HCT116 (cell line): ENCODE data around the gene INSIG2. TPM values are rescaled to one million over a fixed set of nuclear protein-coding genes. Genes with fewer than 3 reads are reported as not detected.
"Not testable (repeated sequence)": the region's sequence is repeated elsewhere in the genome, so short reads cannot be mapped to it uniquely, and the experiment has no call there.

Experiments
- ATAC-seq: fragments of 200-7000 bp; cut with Tn5 transposase; 2 replicates; pipeline ENCODE4 v1.9.1; 2020; ENCODE audit warnings: mild to moderate bottlenecking, moderate library complexity
- BruUV-seq: library from RNA; stranded (reverse); fragments of 400-500 nt; replicated peaks from 2 replicates; lab custom pipeline; 2021; lab: Mats Ljungman, UMichigan
- CTCF ChIA-PET: fragments of 300-600 bp; sonication (Branson Sonifier 250); formaldehyde crosslinking; loops from one replicate; lab custom pipeline; 2021; ENCODE audit warnings: antibody characterized with exemption; lab: Charles Lee
- POLR2A ChIA-PET: fragments of 300-600, 350-600 bp; sonication (Branson Sonifier 250); formaldehyde crosslinking; loops from one replicate; lab custom pipeline; 2021; ENCODE audit warnings: antibody characterized with exemption; lab: Charles Lee
- RAD21 ChIA-PET, 2 experiments: fragments of 300-600 bp; sonication (Branson Sonifier 250); formaldehyde crosslinking; loops; one replicate each; lab custom pipeline; 2023; ENCODE audit warnings: low total read pairs in 2 of 2; ENCODE audit not compliant: uncharacterized antibody in 2 of 2, unreplicated experiment in 2 of 2, low non-redundant PET in 1 of 2; lab: Charles Lee
- DNase-seq: peaks from one replicate; pipeline ENCODE4 v3.0.0-alpha.2; 2010; ENCODE audit warnings: low read depth, low spot score
- H2AFZ ChIP-seq: fragments of 200-600 bp; shearing (Covaris generic), sonication (generic); 2 replicates; pipeline ENCODE4 v1.6.1; 2017; ENCODE audit warnings: low read depth, mixed run types, mixed read lengths, antibody characterized with exemption, low read length; ENCODE audit not compliant: poor library complexity, severe bottlenecking
- H3K27ac ChIP-seq: 2 replicates; pipeline ENCODE4 v1.5.1; 2012; ENCODE audit warnings: low read depth, low read length
- H3K27me3 ChIP-seq: fragments of 200-600 bp; sonication (generic); 2 replicates; pipeline ENCODE4 v1.6.1; 2016; ENCODE audit warnings: mixed run types, low read length, mixed read lengths; ENCODE audit not compliant: insufficient read depth
- H3K36me3 ChIP-seq, 2 experiments: fragments of 200-500 bp in 1 of 2; fragments of 200-600 bp in 1 of 2; sonication (Bioruptor generic) in 1 of 2; sonication (generic) in 1 of 2; 2 replicates each; pipeline versions ENCODE4 v1.5.1 to v1.6.1; 2014 to 2016; ENCODE audit warnings: low read length in 2 of 2, inconsistent platforms in 1 of 2, mixed read lengths in 1 of 2, mixed run types in 1 of 2; ENCODE audit not compliant: insufficient read depth in 2 of 2, control insufficient read depth in 1 of 2
- H3K4me1 ChIP-seq, 2 experiments: fragments of 200-600 bp in 1 of 2; sonication (generic) in 1 of 2; 2 replicates each; pipeline versions ENCODE4 v1.5.1 to v1.6.1; 2012 to 2017; ENCODE audit warnings: low read length in 2 of 2, inconsistent platforms in 1 of 2, mild to moderate bottlenecking in 1 of 2, mixed read lengths in 1 of 2, mixed run types in 1 of 2, moderate library complexity in 1 of 2; ENCODE audit not compliant: insufficient read depth in 2 of 2, control insufficient read depth in 1 of 2
- H3K4me2 ChIP-seq: fragments of 200-600 bp; sonication (generic); 2 replicates; pipeline ENCODE4 v1.6.1; 2017; ENCODE audit warnings: mixed run types, low read length, mixed read lengths
- H3K4me3 ChIP-seq, 2 experiments: fragments of 200-600 bp in 1 of 2; sonication (generic) in 1 of 2; replicated peaks in 1 of 2; 2 replicates each; pipeline ENCODE4 v1.5.1; 2011 to 2016; ENCODE audit warnings: low read length in 2 of 2, control low read depth in 1 of 2, low read depth in 1 of 2, mild to moderate bottlenecking in 1 of 2, mixed read lengths in 1 of 2, mixed run types in 1 of 2
- H3K79me2 ChIP-seq: fragments of 200-600 bp; sonication (generic); 2 replicates; pipeline ENCODE4 v1.6.1; 2017; ENCODE audit warnings: mild to moderate bottlenecking, mixed run types, low read length, moderate library complexity, mixed read lengths; ENCODE audit not compliant: insufficient read depth
- H3K9ac ChIP-seq: fragments of 200-600 bp; sonication (generic); 2 replicates; pipeline ENCODE4 v1.6.1; 2016; ENCODE audit warnings: low read length, mixed read lengths
- H3K9me2 ChIP-seq: fragments of 200-600 bp; sonication (generic), shearing (Covaris generic); 2 replicates; pipeline ENCODE4 v1.6.1; 2017; ENCODE audit warnings: mixed run types, mild to moderate bottlenecking, moderate library complexity; ENCODE audit not compliant: insufficient read depth
- H3K9me3 ChIP-seq, 2 experiments: fragments of 200-500 bp in 1 of 2; fragments of 200-600 bp in 1 of 2; sonication (Bioruptor generic) in 1 of 2; sonication (generic) in 1 of 2; 2 replicates each; pipeline ENCODE4 v1.6.1; 2014 to 2017; ENCODE audit warnings: low read length in 2 of 2, mixed read lengths in 2 of 2, inconsistent platforms in 1 of 2, low read depth in 1 of 2, mild to moderate bottlenecking in 1 of 2, mixed run types in 1 of 2, moderate library complexity in 1 of 2; ENCODE audit not compliant: control insufficient read depth in 1 of 2, insufficient read depth in 1 of 2
- H4K20me1 ChIP-seq: fragments of 200-600 bp; sonication (generic), shearing (Covaris generic); 2 replicates; pipeline ENCODE4 v1.6.1; 2017; ENCODE audit warnings: mixed run types, mild to moderate bottlenecking, moderate library complexity; ENCODE audit not compliant: insufficient read depth
- EGR1 ChIP-seq: IDR thresholded peaks from 2 replicates; pipeline ENCODE4 v1.6.1; 2012; ENCODE audit warnings: low read depth
- ELF1 ChIP-seq: IDR thresholded peaks from 2 replicates; pipeline ENCODE4 v1.6.1; 2012; ENCODE audit warnings: low read depth, borderline replicate concordance
- EZH2 ChIP-seq: fragments of 200-600 bp; sonication (generic); IDR thresholded peaks from 2 replicates; pipeline ENCODE4 v1.6.1; 2017; ENCODE audit warnings: antibody characterized with exemption, mixed run types
- EZH2phosphoT487 ChIP-seq: fragments of 200-600 bp; IDR thresholded peaks from 2 replicates; pipeline ENCODE4 v1.6.1; 2018; ENCODE audit warnings: antibody characterized with exemption, borderline replicate concordance
- FOSL1 ChIP-seq: IDR thresholded peaks from 2 replicates; pipeline ENCODE4 v1.6.1; 2012; ENCODE audit warnings: low read depth
- JUND ChIP-seq: IDR thresholded peaks from 2 replicates; pipeline ENCODE4 v1.6.1; 2012
- POLR2A ChIP-seq: IDR thresholded peaks from 2 replicates; pipeline ENCODE4 v1.7.0; 2011; ENCODE audit warnings: borderline replicate concordance; ENCODE audit not compliant: insufficient read depth, insufficient read length; ENCODE audit errors: extremely low read depth
- POLR2AphosphoS5 ChIP-seq: IDR thresholded peaks from 2 replicates; pipeline ENCODE4 v1.6.1; 2011; ENCODE audit warnings: mild to moderate bottlenecking, low read depth, low read length, moderate library complexity
- RAD21 ChIP-seq: IDR thresholded peaks from 2 replicates; pipeline ENCODE4 v1.6.1; 2012; ENCODE audit warnings: low read depth, mild to moderate bottlenecking
- SIN3A ChIP-seq: IDR thresholded peaks from 2 replicates; pipeline ENCODE4 v1.6.1; 2012; ENCODE audit warnings: low read depth
- SP1 ChIP-seq: IDR thresholded peaks from 2 replicates; pipeline ENCODE4 v1.6.1; 2012; ENCODE audit warnings: low read depth
- TCF7L2 ChIP-seq: IDR thresholded peaks from 2 replicates; pipeline ENCODE4 v1.7.0; 2011; ENCODE audit warnings: borderline replicate concordance, inconsistent platforms; ENCODE audit not compliant: insufficient read depth, insufficient read length; ENCODE audit errors: extremely low read depth
- ZNF274 ChIP-seq: fragments of 200-500 bp; sonication (Bioruptor generic); IDR thresholded peaks from 2 replicates; pipeline ENCODE4 v1.6.1; 2014; ENCODE audit warnings: mild to moderate bottlenecking, low read depth, low read length, inconsistent platforms
- intact Hi-C: fragments of 100-400 bp; cut with micrococcal nuclease; formaldehyde crosslinking; loops from 2 replicates; pipeline ENCODE4 v1.10.0; 2022
- total RNA-seq: library from RNA; stranded (reverse); gene quantifications from one replicate; pipeline ENCODE4 v1.2.1, GENCODE V29; 2021; ENCODE audit not compliant: unreplicated experiment
- TF ChIP-seq, protein P1 (sequence below): IDR thresholded peaks from 2 replicates; pipeline ENCODE4 v1.6.1; 2012
- TF ChIP-seq, protein P2 (sequence below), 3 experiments: fragments of 200-600 bp in 1 of 3; sonication (generic) in 1 of 3; IDR thresholded peaks in 2 of 3; conservative IDR thresholded peaks in 1 of 3; 2 replicates each; pipeline ENCODE4 v1.5.1; 2012 to 2017; ENCODE audit warnings: low read depth in 2 of 3, low read length in 2 of 3, antibody characterized with exemption in 1 of 3, borderline replicate concordance in 1 of 3, control low read depth in 1 of 3, mild to moderate bottlenecking in 1 of 3, mixed read lengths in 1 of 3, mixed run types in 1 of 3, moderate library complexity in 1 of 3; ENCODE audit not compliant: insufficient read depth in 1 of 3
- TF ChIP-seq, protein P3 (sequence below): IDR thresholded peaks from 2 replicates; pipeline ENCODE4 v1.6.1; 2011; ENCODE audit warnings: mild to moderate bottlenecking, low read length, moderate library complexity; ENCODE audit not compliant: insufficient replicate concordance; ENCODE audit errors: extremely low read depth

INSIG2 gene
- total RNA-seq, 1 experiment from 2014 or later, result 21.8 TPM

DNA sequence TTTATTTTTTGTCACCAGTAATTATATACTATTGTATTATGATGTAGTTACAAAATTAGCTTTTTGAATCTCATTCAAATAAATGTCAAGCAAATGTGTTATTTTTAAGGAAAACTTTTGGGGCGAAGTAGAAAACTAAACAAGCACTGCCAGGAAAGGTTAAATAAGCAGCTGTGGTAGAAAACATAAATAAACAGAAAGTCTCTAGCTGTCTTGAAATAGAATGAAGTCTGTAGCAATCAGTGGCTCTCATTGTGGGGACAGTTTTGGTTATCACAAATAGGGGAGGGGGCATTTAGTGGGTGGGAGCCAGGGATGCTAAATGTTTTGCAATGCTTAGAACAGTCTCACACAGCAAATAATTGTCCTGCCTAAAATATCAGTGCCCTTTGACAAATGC lies 3.4 kb downstream of the INSIG2 start:
- ATAC-seq, result no peak
- Histone ChIP-seq H3K27ac (no peak overlapping the region), H3K27me3 (no peaks in the 10 kb centered on the region), H3K9me3 (no peaks in the 10 kb centered on the region), H3K4me1 (peaks cover 8 to 25% of the 10 kb centered on the region in 2 experiments), H3K79me2 (peaks cover 67% of the 10 kb centered on the region), H3K4me3 (no peak overlapping the region), H2AFZ (no peak overlapping the region), H3K36me3 (0 out of 4 replicates have a peak, but pooled peaks cover 0 to 2% of the 10 kb centered on the region in 2 experiments), H3K4me2 (no peak overlapping the region), H3K9me2 (no peaks in the 10 kb centered on the region), H3K9ac (no peak overlapping the region), H4K20me1 (no peaks in the 10 kb centered on the region)
- CTCF ChIA-PET, result no interaction called here
- BruUV-seq, result no TSS peak
- intact Hi-C loops, result no loop called here
- no peak for TF ChIP-seq ELF1
- TF ChIP-seq JUND, result no peak
- TF ChIP-seq FOSL1, result no peak
- TF ChIP-seq EZH2, result no peak
- no peak for TF ChIP-seq SIN3A
- TF ChIP-seq EZH2phosphoT487, result no peak
- no peak for TF ChIP-seq POLR2AphosphoS5
- TF ChIP-seq EGR1, result no peak
- TF ChIP-seq, protein P1, sequence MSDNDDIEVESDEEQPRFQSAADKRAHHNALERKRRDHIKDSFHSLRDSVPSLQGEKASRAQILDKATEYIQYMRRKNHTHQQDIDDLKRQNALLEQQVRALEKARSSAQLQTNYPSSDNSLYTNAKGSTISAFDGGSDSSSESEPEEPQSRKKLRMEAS, result no peak
- TF ChIP-seq, protein P2, sequence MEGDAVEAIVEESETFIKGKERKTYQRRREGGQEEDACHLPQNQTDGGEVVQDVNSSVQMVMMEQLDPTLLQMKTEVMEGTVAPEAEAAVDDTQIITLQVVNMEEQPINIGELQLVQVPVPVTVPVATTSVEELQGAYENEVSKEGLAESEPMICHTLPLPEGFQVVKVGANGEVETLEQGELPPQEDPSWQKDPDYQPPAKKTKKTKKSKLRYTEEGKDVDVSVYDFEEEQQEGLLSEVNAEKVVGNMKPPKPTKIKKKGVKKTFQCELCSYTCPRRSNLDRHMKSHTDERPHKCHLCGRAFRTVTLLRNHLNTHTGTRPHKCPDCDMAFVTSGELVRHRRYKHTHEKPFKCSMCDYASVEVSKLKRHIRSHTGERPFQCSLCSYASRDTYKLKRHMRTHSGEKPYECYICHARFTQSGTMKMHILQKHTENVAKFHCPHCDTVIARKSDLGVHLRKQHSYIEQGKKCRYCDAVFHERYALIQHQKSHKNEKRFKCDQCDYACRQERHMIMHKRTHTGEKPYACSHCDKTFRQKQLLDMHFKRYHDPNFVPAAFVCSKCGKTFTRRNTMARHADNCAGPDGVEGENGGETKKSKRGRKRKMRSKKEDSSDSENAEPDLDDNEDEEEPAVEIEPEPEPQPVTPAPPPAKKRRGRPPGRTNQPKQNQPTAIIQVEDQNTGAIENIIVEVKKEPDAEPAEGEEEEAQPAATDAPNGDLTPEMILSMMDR (IDR thresholded peaks at IDR 0.05 in 2 of 3, conservative IDR thresholded peaks at IDR 0.05 in 1 of 3; ENCODE audit: borderline replicate concordance in 1 of 3, insufficient read depth in 1 of 3, low read depth in 2 of 3, low read length in 2 of 3), result no peak
- TF ChIP-seq, protein P3, sequence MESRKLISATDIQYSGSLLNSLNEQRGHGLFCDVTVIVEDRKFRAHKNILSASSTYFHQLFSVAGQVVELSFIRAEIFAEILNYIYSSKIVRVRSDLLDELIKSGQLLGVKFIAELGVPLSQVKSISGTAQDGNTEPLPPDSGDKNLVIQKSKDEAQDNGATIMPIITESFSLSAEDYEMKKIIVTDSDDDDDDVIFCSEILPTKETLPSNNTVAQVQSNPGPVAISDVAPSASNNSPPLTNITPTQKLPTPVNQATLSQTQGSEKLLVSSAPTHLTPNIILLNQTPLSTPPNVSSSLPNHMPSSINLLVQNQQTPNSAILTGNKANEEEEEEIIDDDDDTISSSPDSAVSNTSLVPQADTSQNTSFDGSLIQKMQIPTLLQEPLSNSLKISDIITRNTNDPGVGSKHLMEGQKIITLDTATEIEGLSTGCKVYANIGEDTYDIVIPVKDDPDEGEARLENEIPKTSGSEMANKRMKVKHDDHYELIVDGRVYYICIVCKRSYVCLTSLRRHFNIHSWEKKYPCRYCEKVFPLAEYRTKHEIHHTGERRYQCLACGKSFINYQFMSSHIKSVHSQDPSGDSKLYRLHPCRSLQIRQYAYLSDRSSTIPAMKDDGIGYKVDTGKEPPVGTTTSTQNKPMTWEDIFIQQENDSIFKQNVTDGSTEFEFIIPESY, result no peak
- TF ChIP-seq SP1, result no peak
- no peak for TF ChIP-seq POLR2A
- no peak for TF ChIP-seq RAD21
- no peak for TF ChIP-seq TCF7L2
- no peak for TF ChIP-seq ZNF274
- POLR2A ChIA-PET, result interaction anchor here (0.6 kb wide), 1 partner anchor 40 kb away, joined by 3 read pairs; no protein-coding TSS in a partner anchor
- RAD21 ChIA-PET, result no interaction called here
- DNase-seq, result no peak

DNA sequence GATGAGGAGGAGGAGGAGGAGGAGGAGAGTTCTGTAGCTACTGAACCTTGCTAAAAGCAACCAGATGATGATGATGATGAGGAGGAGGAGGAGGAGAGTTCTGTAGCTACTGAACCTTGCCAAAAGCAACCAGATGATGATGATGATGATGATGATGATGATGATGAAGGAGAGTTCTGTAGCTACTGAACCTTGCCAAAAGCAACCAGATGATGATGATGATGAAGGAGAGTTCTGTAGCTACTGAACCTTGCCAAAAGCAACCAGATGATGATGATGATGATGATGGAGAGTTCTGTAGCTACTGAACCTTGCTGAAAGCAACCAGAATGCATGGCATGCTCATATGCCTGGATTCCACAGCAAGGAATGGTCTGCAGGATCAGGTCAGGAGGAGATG lies 5.8 kb downstream of the INSIG2 start:
- H3K9me2 ChIP-seq, H3K9me3 ChIP-seq, H3K4me2 ChIP-seq, POLR2A ChIA-PET, RAD21 ChIA-PET, H3K36me3 ChIP-seq, H3K4me3 ChIP-seq, DNase-seq, ATAC-seq, H3K27ac ChIP-seq, intact Hi-C loops, H2AFZ ChIP-seq, CTCF ChIA-PET, H4K20me1 ChIP-seq, BruUV-seq, H3K9ac ChIP-seq, H3K27me3 ChIP-seq: not testable (repeated sequence)
- Histone ChIP-seq H3K4me1 (peaks cover 8 to 15% of the 10 kb centered on the region in 2 experiments), H3K79me2 (peaks cover 83% of the 10 kb centered on the region)
